Stimulated activated CD8-positive, alpha-beta memory T cell treated with anti-CD3 and anti-CD28 coated beads, Interleukin-15, amount 100 ng/mL, for 1 hour (primary cell): Measurements from ENCODE around the gene TCEAL2.
"Not testable (repeated sequence)": the region's sequence is repeated elsewhere in the genome, so short reads cannot be mapped to it uniquely, and the experiment has no call there.

Source experiments
- DNase-seq: peaks from one replicate; pipeline ENCODE4 v3.0.0-alpha.2; 2020; ENCODE audit warnings: low read depth

The TCEAL2 gene

GRCh38 chrX:102125436-102125835 lies at the start of gene TCEAL2:
TSS of gene TCEAL2 (plus strand) at chrX:102125679. CDS start at chrX:102126831, 1,152 bp downstream.
- not testable (repeated sequence) for DNase-seq

- DNase-seq, result no peak
Observed at GRCh38 chrX:102077426-102077825, 48.1 kb upstream of the TCEAL2 start.

DNA sequence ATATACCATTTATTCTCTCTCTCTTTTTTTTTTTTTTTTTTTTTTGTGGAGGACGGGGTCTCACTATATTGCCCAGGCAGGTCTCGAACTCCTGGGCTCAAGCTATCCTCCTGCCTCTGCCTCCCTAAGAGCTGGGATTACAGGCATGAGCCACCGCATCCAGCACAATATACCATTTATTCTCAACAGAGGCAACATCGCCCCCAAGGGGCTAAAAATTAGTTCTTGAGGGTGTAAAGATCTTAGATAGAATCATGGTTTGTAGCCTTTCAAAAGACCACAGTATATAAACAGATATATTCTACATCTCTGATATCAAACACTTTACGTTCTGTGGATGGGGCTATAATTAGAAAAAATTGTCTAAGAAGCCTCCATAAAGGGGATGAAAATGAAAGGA lies 39.8 kb upstream of the TCEAL2 start:
- DNase-seq, result no peak

DNA sequence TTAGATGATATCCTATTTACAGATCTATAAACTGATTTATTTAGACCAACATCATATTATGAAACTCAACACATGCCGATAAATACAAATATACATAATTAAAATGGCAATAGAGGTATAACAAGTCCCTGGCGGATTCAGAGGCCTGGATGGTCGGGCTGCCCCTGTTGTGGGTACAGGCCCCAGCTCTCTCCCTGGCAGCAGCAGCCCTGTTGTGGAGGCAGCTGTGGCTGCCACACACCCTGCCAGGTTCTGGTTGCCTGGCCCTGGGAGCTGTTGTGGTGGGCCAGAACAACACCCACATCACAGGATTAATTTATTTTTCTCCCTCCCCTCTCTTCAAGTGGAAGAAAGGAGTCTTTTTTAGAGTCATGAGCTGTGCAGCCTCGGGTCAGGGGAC lies 12.1 kb upstream of the TCEAL2 start:
- DNase-seq, result no peak

DNA sequence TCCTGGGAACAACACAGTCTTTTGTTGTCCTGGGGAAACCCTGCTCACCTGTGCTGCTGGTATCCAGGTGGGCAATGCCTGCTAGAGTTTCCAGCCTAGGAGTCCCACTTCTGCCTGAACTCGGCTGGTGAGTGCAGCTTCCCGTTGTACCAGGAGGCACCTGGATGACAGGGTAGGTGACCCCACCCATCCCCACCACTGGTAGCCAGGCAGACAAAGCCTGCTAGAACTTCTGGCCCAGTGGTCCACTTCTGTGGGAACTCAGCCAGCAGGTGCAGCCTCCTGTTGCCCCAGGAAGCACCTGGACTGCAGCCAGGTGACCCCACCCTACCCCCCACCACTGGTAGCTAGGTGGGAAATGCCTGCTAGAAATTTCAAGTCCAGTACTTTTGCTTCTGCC lies 9.7 kb upstream of the TCEAL2 start:
- no peak for DNase-seq

- not testable (repeated sequence) for DNase-seq
Observed at GRCh38 chrX:102125014-102125413, 465 bp upstream of the TCEAL2 start.

GRCh38 chrX:102126080-102126818 lies 770 bp downstream of the TCEAL2 start:
- DNase-seq, result not testable (repeated sequence)

- no peak for DNase-seq
Observed at GRCh38 chrX:102126863-102127262, 1.4 kb downstream of the TCEAL2 start.

DNA sequence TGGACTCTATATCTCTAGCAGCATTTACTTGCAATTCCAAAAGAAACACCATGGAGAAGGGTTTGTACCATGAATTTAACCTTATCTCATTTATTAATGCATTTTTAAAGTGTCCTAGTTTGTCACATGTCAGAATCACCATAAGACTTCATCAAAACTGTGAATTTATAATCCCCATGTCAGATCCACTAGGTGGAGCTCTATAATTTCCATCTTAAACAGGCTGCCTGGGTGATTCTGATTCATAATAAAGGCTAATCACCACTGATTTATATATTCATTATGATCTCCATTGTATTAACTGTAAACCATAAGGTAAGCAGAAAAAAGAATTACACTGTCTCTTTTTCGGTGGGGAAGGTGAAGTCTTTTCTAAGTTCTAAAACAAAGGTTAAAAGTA lies 4.0 kb downstream of the TCEAL2 start:
- no peak for DNase-seq

- no peak for DNase-seq
Observed at GRCh38 chrX:102138064-102138463, 12.6 kb downstream of the TCEAL2 start.

- not testable (repeated sequence) for DNase-seq
Observed at GRCh38 chrX:102140876-102141275, 15.4 kb downstream of the TCEAL2 start.

DNA sequence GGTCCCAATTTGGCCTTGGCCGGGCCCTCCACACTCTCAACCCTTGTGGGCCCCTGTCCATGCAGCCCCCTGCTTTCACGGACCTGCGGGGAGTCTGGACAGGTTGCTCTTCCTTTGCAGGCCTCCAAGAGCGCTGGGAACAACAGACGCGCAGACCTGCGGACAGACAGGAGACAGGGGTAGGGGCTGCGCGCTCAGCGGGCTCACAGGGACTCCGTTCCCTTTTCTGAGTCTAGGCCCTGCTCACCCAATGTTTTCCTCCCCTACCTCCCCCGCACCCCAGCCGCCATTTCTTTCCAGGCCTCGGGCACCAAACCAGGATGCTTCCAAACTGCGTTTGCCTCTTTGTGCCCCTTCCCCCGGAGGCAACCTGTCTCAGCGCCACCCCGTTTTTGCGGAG lies 16.2 kb downstream of the TCEAL2 start:
- DNase-seq, result not testable (repeated sequence)

- DNase-seq, result not testable (repeated sequence)
Observed at GRCh38 chrX:102142274-102142673, 16.8 kb downstream of the TCEAL2 start, which contains the start of gene TCEAL6. TSS of gene TCEAL6 (minus strand) at chrX:102142481.

DNA sequence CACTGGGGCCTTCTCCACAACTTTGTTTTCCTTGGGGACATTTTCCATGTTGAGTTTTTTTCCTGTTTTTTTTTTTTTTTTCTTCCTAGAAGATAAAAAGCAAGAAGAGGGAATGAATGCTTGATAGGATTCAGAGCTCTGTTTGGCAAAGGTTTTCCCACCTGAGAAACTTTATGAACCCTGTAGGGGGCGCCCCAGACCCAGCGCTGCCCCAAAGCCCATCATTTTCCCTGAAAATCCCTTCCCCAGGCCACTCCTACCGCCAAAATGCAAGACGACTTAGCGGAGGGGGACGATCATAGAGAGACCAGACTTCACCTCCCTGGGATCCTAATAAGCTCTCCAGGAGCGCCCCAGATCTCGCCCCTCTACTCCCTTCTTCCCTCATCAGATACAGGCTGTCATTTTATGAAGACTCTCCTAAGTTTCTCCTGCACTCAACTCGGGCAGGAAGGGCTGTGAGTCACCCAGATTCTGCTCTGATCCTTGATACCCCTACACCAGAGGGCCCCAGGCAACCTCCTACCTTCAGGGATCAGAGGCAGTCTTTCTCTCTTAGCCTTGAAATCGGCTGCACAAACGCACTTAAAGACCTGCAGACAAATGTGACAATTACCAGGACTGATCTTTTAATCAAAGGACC lies 28.9 kb downstream of the TCEAL2 start:
- no peak for DNase-seq

DNA sequence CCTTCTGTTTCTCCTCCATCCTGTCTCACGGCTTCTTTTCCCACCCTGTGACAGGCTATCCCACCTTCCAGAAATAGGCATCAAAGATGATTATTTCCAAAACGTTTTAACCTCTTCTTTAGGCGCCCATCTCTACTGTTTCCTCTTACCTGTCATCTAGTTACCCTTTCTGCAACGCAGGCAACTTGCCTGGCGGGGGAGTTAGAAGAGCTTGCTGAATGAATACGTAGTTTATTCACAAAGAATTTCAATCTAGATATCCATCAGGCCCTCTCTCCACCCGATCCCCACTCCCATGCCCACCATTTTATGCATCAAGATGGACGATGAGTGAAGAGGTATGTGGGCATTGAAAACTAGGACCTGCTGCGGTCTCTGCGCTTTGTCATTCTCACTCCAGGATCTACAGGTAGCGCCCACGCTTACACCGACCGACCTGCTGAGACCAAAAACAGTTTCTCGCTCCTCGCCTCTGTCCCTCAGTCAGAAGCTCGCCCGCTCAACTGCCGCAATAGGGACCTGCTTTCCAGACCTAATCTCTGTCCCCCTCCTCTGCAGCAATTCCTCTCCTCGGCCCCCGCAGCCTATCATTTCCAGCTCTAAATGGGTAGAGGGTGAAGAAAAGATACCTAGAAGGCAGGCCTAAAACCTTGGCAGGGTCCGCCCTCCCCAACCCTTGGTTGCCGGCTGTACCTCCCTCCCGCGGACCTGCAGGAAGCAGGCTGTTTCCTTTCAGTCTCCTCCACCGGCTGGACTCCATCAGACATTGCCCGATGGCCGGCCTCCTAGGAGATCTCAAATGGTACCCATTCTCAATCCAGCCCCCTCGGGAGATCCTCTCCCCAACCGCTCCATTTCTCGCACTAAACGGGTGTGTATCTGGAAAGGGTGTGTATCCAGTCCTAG lies 29.7 kb downstream of the TCEAL2 start:
- no peak for DNase-seq

- DNase-seq, result no peak
Observed at GRCh38 chrX:102155806-102156179, 30.3 kb downstream of the TCEAL2 start, which contains the start of gene BEX5. TSS of gene BEX5 (minus strand) at chrX:102155977. CDS start at chrX:102154265, 1,712 bp downstream.
